Measurements from ENCODE around the gene FAM170B.

The FAM170B gene

GRCh38 chr10:49089152-49089551 is 44.7 kb downstream of the FAM170B start:
- H3K9me3 ChIP-seq (ENCODE audit: control insufficient read depth, insufficient read depth, low read depth, low read length) = no peaks in the 10 kb centered on the region
- H3K27ac ChIP-seq (ENCODE audit: extremely low read depth, low read depth, low read length) = no peak overlapping the region
- H3K4me3 ChIP-seq (ENCODE audit: low read depth, low read length) = no peak overlapping the region
- no peaks in the 10 kb centered on the region for H3K4me1 ChIP-seq (ENCODE audit: control insufficient read depth, insufficient read depth, low read length)
- ChIA-PET POLR2A (no interaction called here), CTCF (no interaction called here)
- TF ChIP-seq ZNF324 (tag by site-specific recombination; IDR thresholded peaks at IDR 0.05) (no peak), ZNF2 (tag by site-specific recombination; IDR thresholded peaks at IDR 0.05) (no peak), ZIC2 (tag by site-specific recombination; IDR thresholded peaks at IDR 0.05) (no peak), ZBTB8A (tag by site-specific recombination; IDR thresholded peaks at IDR 0.05) (no peak), ZNF518A (tag by site-specific recombination; conservative IDR thresholded peaks at IDR 0.05; ENCODE audit: low read depth) (no peak), ZNF544 (tag by site-specific recombination; IDR thresholded peaks at IDR 0.05) (no peak), ZNF677 (tag by site-specific recombination; IDR thresholded peaks at IDR 0.05) (no peak), ZNF555 (tag by site-specific recombination; conservative IDR thresholded peaks at IDR 0.05) (no peak), ZNF214 (tag by site-specific recombination; IDR thresholded peaks at IDR 0.05; ENCODE audit: borderline replicate concordance) (no peak), ZNF174 (tag by site-specific recombination; IDR thresholded peaks at IDR 0.05) (no peak), ZNF560 (tag by site-specific recombination; IDR thresholded peaks at IDR 0.05; ENCODE audit: borderline replicate concordance) (no peak), TCF7L2 (IDR thresholded peaks at IDR 0.05; ENCODE audit: borderline replicate concordance, low read depth, low read length) (no peak), ZNF26 (tag by site-specific recombination; IDR thresholded peaks at IDR 0.05) (no peak), ZNF280D (tag by site-specific recombination; IDR thresholded peaks at IDR 0.05) (no peak), ZNF221 (tag by site-specific recombination; IDR thresholded peaks at IDR 0.05; ENCODE audit: borderline replicate concordance) (no peak), ZNF433 (tag by site-specific recombination; IDR thresholded peaks at IDR 0.05; ENCODE audit: low read depth) (no peak), ZNF184 (tag by site-specific recombination; IDR thresholded peaks at IDR 0.05) (no peak)
- no peaks in the 10 kb centered on the region for H3K36me3 ChIP-seq (ENCODE audit: control insufficient read depth in 2 of 2, insufficient read depth in 1 of 2, low read length in 2 of 2)

- H3K9me3 ChIP-seq (ENCODE audit: control insufficient read depth, insufficient read depth, low read depth, low read length) = no peaks in the 10 kb centered on the region
- no peaks in the 10 kb centered on the region for H3K4me1 ChIP-seq (ENCODE audit: control insufficient read depth, insufficient read depth, low read length)
- ChIA-PET CTCF (no interaction called here), POLR2A (no interaction called here)
- no peak overlapping the region for H3K27ac ChIP-seq (ENCODE audit: extremely low read depth, low read depth, low read length)
- TF ChIP-seq SETDB1 (IDR thresholded peaks at IDR 0.05; ENCODE audit: insufficient read length, low read length) = peak; percentile 59
- TF ChIP-seq SP2 (tag by site-specific recombination; IDR thresholded peaks at IDR 0.05) = no peak
- TF ChIP-seq ZNF580 (tag by site-specific recombination; IDR thresholded peaks at IDR 0.05) = no peak
- no peak overlapping the region for H3K4me3 ChIP-seq (ENCODE audit: low read depth, low read length)
- no peaks in the 10 kb centered on the region for H3K36me3 ChIP-seq (ENCODE audit: control insufficient read depth in 2 of 2, insufficient read depth in 1 of 2, low read length in 2 of 2)
These were observed 46.9 kb downstream of the FAM170B start for GRCh38 chr10:49086889-49087288.
